DND-41 (cell line): ENCODE data around the gene ACE.

Source experiments
- EZH2 ChIP-seq: IDR thresholded peaks from 3 replicates; pipeline ENCODE4 v1.6.1; 2012; ENCODE audit warnings: borderline replicate concordance, low read depth, mild to moderate bottlenecking, moderate library complexity, low read length, inconsistent platforms; ENCODE audit not compliant: severe bottlenecking
- TF ChIP-seq, protein P1 (sequence below): IDR thresholded peaks from 2 replicates; pipeline ENCODE4 v1.5.1; 2012; ENCODE audit warnings: borderline replicate concordance, low read length, moderate library complexity, mild to moderate bottlenecking; ENCODE audit not compliant: poor library complexity, severe bottlenecking; ENCODE audit errors: extremely low read depth

DNA sequence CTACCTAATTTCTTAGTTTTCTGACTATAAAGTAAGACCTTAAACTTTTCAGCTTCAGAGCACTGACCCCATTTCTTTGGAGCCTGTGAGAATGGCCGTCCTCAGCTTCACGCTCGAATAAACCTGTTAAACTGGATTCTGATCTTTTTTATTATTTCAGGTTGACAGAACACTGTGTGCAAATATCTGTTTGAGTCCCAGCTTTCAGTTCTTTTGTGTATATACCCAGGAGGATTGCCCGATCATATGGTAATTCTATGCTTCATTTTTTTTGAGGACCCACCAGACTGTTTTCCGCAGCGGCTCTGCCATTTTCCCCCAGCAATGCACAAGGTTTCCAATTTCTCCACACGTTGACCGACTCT lies 26.5 kb downstream of the ACE start:
- TF ChIP-seq EZH2 = no peak
- TF ChIP-seq, protein P1, sequence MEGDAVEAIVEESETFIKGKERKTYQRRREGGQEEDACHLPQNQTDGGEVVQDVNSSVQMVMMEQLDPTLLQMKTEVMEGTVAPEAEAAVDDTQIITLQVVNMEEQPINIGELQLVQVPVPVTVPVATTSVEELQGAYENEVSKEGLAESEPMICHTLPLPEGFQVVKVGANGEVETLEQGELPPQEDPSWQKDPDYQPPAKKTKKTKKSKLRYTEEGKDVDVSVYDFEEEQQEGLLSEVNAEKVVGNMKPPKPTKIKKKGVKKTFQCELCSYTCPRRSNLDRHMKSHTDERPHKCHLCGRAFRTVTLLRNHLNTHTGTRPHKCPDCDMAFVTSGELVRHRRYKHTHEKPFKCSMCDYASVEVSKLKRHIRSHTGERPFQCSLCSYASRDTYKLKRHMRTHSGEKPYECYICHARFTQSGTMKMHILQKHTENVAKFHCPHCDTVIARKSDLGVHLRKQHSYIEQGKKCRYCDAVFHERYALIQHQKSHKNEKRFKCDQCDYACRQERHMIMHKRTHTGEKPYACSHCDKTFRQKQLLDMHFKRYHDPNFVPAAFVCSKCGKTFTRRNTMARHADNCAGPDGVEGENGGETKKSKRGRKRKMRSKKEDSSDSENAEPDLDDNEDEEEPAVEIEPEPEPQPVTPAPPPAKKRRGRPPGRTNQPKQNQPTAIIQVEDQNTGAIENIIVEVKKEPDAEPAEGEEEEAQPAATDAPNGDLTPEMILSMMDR = no peak
